Measurements from ENCODE around the gene PRIMPOL.

- TF ChIP-seq CTCF (IDR thresholded peaks at IDR 0.05; ENCODE audit: low read depth, low read length, poor library complexity, severe bottlenecking) (no peak), EZH2phosphoT487 (IDR thresholded peaks at IDR 0.05; ENCODE audit: borderline replicate concordance, low read length) (no peak)
These were observed 38.9 kb downstream of the PRIMPOL start for GRCh38 chr4:184688447-184688846.

Data from DOHH2 (cell line).